ENCODE measurements around the gene MYO1D.

MYO1D gene

DNA sequence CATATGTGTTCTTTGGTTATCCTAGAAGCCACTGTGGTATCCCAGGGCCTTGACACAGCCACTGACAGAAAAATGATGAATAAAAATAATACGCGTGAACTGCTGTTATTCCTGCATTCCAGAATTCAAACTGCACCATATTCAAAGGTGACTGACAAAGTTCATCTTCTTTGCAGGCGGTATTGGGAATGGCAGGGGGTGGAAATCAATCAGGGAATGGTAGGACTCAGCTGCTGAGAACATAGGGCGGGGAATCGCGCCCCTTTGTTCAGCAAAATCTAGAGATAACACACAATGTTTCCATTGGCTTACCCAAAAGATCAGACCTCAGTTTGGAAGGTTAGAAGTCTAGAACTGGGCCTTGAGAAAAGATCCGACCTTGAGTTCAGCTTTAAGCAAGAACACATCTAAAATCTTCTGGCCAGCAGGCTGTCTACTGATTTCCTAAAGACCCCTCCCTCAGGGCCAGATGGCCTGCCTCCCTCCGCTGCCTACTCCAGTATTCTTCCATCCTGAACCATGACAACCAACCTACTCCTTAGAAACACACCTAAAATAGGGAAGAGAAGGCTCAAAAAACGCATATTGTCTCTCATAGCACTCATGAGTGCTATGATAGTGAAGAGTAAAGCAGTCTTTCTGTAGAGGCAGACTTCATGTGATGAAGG, 356.1 kb downstream of the MYO1D start:
- no peak for FAIRE-seq

DNA sequence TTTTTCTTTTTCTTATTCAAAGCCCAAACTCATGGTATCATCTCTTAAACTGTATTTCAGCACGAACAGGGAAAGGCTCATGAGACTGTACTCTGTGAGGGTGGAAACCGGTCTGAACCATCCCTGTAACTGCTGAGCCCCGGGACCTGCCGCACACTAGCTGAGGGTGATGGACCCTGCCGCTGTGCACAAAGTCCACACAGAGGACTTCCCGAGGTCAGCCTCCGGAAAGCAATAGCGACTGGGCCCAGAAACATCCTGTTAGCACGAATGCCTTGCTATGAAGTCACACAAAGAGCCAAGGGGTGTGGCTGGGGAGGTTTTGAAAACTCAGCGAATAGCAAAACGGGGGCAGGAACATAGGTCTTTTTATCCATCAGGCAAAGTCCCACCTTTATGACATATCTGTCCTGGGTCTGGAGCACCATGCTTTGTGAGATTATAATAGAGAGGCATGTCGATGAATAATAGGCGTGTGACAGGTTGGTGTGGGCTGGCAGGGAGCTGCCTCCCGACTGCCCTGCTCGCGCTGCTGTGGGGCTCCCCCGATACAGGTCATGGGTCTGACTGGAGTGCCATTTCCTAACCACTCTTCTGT, 356.7 kb downstream of the MYO1D start:
- FAIRE-seq: no peak

DNA sequence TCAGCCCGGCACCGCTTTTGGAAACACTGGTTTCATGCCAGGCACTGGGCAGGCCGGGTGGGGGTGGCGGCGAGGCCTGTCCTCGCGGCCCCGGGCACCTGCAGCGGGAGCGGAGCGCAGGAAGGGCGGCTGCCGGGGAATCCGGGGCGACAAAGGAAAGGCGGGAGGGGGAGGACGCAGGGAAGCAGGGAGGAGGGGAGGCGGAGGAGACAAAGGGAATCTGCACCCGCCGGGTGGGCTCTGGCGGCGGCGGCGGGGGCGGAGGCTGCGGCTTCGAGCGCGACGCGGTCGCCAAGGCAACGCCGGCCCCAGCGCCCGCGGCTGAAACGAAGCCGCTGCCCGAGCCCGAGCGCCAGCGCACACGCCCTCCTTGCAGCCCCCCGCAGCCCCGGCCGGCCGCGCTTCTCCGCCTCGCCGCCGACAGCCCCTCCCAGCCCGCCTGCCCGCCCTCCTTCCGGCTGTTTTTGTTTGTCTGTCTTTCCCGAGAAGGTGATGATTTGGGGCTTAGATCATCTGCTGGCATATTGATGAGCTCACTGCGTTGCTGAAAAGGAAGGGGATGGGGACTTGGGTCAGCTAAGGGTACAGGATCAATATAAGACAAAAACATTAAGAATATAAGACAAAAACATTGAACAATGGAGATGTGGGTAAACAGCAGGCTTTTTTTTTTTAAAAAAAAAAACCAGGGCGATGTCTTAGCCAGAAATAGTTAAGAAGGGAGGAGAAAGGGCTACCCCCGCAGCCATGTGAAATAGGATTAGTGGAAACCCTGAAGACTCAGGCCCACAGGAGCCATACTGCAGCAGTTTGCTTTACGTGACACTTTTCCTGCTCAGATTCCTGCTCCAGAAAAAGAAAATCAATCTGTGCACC, 357.5 kb downstream of the MYO1D start:
- FAIRE-seq: no peak

DNA sequence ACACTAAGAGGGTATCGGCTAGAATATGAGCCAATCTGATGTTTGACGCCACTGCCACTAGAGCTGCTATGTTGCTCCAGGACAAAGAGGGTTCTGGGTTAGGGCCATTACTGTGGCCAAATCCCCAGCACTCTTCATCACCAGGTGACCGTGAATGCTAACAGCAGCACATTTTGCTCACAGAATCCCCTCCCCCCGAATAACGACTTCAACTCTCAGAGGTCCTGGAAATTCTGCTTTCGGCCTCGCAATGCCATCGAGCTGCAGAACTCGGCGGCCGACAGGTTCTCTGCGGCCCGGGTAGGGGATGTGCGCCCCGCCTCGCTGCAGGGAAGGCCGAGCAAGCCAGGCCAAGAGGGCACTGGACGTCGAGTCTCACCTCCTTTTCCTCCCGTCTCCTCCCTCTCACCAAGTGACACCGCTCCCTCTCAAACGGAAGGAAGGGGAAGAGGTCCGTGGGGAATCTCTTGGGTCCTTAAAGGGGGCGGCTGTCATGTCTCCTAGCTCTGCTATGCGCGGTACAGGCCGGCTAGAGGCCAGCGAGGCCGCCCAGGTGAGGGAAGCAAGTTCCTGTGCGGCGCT, 358.2 kb downstream of the MYO1D start:
- FAIRE-seq: no peak

DNA sequence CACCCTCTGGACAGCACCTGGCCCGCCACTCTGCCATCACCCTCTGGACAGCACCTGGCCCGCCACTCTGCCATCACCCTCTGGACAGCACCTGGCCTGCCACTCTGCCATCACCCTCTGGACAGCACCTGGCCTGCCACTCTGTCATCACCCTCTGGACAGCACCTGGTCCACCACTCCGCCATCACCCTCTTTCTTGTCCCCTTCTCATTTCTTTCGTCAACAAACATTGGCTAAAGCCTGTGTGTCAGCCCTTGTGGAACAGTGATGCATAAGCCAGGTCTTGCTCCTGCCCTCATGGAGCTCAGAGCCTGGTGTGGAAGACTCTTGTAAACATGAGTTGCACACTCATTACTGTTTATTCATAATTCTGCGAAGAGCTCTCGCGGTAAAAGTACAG, 358.9 kb downstream of the MYO1D start:
- no peak for FAIRE-seq

DNA sequence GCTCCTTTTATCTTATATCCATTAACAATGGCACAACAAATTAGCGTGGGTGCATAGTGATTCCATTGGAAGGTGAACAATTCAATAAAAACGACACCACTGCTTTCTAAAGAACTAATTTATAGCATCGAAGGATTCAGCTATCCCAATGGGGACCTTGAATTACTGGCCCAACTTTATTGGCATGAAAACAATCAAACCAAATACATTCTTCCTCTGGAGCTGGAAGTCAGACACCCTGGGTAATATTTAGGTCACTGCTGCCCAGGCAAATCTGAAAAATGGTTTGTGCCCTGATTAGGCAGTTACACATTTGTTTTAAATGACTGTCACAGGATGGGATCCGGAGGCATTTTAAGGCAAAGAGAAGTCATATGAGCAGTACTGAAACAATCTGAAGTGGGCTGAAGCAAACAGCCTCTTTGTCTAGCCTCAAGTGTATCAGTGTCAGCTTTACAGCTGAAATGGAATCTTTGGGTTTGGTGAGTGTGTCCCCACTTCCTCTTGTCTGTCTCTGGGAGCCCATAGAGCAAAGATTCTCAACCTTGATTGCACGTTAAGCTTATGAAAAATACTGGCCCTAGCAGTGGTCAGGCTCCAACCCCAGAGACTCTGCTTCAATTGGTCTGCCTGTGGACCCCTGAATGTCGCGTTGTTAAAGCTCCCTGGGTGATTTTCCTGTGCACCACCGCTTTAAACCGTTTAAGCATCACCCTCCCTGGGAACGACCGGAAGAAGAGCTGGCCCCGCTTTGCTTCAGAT, 359.8 kb downstream of the MYO1D start:
- FAIRE-seq: no peak

DNA sequence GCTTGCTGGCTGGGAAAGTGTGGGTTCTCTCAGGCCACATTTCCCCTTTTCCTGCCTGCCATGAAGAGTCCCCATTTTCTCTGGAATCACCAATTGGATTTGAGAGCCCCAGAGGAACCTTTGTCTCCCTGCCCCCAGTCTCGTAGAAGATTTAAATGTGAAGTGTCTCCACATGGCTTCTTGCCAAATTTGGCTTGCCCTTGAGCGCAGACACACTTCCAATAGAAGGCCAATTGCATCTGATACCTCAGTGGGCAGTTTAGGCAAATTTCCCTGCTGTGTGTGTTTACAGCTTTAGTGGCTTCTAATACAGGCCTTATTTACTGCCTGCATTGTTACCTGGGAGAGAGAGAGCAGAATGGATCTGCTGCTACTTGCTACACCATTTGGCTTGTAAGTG, 360.5 kb downstream of the MYO1D start:
- no peak for FAIRE-seq

DNA sequence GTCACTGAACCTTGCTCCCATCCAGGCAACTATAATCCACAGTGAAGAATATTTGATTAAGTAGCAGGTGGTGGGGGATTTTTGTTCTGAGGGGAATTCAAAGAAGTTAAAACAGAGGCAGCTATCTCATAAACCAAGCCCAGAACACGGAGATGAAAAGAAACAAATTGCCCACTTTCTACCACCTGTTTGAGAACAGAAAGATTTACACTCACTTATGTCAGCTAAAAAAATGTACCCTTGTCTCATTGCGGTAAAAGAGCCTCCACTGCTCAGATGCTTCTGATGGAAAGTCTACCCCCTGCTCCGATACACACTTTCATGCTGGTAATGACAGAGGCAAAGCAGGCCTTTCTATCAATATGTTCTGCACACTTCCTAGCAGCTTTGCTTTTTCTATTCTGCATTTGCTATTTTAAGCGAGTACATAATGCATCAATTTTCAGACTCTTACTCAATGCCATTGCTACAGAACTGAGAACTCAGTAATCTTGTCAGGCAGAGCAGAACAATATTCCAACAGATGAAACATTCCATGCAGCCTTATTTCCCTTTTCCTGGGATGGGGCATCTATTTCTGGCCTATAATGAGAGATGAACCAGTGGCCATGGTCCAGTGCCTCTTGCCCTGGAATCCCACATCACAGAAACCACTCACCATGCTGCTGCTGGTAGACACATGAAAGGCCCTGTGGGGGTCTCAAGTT, 361.1 kb downstream of the MYO1D start:
- no peak for FAIRE-seq

DNA sequence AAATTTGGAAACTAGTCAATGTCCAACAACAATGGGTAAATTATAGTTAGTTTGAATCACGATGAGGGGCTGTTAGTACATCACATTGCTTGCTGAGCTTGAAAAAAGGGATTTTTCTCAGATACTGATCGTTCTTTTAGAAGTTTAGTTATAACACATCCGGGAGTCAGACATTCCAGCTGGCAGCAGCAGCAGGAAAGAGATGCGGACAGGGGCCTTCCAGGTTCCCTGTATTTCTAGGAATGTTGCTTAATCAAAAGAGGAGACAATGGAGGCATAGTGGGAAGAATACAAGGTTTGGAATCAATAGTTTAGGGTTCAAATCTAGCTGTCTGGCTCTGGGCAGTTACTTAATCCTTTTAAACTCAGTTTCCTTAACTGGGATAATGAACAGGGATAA, 362.3 kb downstream of the MYO1D start:
- no peak for FAIRE-seq

DNA sequence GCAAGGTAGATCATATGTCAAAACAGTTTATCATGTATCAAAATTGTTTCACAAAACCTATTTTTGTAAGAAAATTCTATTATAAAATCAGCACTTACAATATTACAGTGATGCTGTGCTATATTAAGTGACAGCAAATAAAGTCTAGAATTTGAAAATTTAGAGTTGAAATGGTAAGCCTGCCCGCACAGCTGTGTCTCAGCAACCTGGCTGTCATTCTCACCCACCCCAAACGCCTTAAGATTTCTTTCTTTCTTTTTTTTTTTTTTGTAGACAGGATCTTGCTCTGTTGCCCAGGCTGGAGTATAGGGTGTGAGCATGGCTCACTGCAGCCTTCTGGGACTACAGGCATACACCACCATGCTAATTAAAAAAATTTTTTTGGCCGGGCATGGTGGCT, 363.3 kb downstream of the MYO1D start:
- FAIRE-seq: no peak

DNA sequence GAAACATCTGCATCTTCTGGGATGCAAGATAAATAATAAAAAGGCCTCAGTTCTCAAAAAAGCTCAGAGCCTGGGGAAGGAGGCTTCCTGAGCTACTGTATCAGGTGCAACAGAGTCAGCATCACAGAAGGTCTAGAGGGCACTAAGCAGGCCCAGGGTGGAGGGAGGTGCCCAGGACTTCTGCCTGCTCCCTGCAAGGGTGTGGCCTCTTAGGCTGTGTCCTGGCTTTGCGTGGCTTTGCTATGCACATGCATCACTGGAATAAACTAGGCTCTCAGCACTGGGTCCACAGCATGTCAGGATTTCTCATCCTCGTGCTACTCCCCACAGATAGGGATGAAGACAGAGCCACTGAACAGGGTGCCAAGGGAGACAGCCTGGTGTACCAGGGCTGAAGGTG, 364.6 kb downstream of the MYO1D start:
- no peak for FAIRE-seq

DNA sequence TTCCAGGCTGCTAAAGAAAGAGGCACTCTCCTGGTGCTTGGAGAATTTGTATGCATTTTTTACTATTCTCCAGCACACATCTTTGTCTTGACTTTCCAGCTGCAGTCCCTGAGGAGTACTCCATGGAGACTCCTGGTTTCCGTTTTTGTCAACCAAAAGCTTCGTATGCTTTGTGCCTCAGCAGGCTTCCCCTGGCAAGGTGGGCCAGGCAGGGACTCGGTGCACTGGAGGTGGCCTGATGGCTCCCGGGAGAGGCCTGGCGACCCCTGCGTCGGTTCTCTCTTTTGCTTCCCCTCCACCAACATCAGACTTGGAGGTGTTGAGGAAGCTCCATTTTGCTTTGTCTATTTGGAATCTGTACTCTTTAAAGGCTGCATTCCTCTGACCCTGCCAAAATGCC, 366.5 kb downstream of the MYO1D start:
- no peak for FAIRE-seq

DNA sequence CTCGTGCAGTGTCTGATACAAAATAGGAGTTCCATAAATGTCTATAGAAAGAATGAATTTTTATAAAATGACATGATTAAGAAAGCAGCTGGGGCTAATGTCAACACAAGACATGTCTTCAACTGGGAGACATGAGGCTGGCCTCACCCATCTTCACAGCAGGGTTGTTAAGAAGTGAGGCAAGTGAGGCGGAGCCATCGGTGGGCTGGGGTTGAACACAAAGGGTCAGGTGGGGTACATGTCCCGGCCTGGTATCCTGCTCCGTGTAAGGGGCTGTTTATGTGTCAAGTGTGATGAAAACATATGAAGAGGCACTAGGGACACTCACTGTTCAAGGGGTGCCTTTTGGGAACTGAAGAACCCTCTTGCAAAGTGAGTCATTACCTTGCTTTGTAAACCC, 368.0 kb downstream of the MYO1D start:
- no peak for FAIRE-seq

DNA sequence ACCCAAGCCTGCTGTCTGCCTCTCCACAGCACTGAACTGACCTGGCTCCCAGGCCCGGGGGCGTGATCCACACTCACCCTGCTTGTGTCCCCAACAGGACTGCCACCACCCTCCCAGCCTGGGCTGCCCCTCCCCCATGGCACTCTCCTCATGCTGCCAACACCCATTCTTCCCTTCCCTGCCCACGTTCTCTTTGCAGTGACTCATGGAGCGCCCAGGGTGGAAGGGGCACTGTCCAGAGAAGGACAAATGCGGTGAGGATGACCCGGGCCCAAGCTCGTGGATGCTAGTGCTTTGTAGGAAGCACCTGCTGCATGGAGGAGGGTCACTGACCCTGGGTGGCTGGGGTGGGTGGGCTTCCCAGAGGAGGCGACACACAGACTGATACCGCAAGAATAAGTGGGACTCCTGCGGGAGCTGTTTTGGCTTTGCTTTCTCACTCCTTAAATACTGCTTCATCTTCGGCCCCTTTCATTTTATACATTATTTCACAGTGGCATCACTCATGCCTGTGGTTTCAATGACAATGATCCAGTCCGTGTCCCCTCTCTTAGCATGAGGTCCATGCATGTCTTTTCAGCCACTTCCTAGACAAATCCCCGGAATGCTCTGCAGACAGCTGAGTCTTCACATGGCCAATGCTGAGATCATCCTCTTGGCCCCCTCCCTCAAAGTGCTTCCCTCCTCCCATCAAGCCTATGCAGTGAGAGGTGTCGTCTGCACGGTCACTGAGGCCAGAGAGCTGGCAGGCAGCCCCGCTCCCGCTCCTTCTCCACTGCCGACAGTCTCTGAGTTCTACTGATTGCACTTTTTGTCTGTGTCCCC, 372.5 kb downstream of the MYO1D start:
- no peak for FAIRE-seq

DNA sequence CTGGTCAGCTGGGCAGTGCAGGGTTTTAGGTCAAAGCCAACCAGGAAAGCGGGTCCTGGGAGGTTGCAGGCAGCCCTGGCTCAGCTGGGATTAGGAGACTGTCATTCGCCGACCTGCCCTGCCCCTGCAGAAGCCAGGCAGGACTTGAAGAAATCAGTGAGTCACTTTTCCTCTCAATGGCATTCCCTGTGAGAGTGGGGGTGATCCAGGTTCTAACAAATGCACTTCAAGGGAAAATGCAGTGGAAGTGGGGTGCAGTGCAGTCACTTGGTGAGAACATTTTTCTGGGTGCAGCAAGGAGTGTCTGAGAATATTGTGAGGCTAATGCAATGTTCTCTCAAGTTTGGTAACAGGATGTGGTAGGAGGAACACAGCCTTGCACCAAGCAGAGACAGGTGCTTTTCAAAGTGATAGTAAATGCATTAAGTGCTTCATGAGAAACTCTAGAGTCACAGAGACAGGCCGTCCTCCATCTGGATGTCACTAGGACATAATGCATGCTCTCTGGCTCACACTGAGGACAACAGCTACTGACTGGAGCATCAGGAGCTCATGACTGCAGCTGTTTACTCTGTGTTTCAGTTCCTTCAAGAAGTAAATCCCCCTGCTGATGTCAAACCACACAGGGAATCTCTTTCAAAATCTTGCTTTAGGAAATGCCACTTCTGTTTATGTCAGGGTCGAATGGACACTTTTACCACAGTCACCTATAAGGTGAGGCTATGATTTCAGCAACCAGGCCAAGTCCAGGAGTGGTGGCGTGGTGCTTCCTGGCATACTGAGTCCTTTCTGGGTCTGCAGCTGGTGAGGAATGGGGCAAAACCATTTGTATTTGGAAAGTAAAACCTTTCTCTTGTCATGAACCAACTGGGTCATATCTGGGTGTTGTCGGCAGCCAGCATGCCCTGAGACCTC, 373.4 kb downstream of the MYO1D start:
- no peak for FAIRE-seq

DNA sequence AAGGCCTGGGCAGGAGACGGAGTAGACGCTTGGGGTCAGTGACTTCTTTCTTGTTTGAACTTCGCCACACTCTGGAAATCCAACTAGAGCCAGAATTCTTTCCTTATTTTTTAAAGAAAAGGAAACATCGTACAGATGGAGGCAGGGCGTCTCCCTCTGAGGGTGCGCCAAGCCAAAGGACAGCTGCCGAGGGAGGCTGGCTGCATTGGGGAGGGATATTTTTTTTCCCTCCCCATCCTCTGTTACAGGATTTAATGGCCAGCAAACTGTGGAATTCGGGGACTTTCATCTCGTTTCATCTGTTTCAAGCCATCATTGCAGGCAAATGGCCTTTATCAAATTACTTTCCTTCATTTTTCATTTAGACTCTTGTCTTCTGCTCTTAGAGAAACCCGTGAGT, 374.2 kb downstream of the MYO1D start:
- no peak for FAIRE-seq

DNA sequence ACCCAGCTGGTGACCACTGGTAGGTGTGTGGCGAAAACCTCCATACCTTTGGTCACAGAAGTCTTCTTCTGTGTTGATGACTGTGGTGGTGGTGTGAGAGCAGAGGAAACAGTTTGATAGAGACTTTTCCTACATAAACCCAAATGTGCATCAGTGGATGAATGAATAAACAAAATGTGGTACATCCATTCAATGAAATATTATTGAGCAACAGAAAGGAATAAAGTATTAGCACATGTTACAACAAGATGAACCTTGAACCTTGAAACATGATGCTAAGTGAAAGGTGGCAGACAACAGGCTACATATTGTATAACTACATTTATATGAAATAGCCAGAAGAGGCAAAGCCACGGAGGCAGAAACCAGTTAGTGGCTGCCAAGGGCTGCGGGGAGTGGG, 374.9 kb downstream of the MYO1D start:
- FAIRE-seq: no peak

DNA sequence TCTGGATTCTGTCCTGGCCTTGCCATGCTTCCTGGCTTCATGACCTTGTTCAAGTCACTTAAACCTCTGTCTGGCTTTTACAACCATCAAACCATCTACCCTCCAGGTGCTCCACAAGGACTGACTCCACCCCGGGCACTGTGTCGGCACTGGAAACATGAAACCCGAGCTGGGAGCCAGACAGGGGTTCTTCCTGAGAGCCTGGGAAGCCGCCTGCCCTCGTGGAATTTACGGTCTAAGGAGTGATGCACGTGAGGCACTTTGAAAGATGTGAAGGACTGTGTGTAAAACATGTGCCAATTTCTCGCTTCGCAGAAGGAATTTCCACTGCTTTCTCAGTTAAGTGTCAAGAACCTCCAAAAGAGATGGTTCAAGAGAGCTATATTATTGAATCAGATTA, 378.5 kb downstream of the MYO1D start:
- FAIRE-seq: no peak

DNA sequence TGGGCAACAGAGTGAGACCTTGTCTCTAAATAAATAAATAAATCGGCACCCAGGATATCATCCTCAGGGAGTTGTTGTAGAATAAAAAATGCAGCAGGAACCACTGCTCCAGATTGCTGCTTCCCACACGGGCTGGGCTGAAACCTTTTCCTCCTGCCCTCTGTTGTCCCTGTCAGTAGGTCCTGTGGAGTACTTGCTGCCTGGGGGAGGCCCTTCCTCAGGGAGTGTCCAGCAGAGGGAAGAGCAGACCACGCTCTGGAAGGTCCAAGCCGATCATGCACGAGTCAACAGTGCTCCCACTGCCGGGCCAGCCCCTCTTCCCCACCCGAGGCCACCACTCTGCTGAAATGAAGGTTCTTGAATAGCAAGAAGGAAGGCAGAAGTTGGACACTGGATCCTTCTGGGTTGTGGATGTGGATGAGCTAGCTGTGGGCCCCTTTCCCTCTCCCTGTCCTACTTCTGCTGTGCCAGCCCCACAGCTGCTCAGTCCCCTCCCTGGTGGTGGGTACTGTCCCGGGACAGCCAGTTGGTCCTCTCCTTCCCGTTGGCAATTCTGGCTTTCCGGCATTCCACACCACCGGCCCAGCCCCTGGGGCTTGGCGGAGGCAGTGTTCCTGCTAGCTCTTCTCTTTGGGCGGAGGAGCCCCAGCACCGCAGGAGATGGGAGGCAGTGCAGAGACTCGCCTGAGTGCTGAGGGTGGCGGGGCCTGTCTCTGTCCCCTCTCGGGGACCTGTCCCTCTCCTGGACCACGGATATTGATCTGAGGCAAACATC, 379.3 kb downstream of the MYO1D start:
- FAIRE-seq: no peak

Data from G401.6 (cell line).